Endometrium (tissue), 2 donors: ENCODE measurements around the gene PDE3B.
"Not testable (repeated sequence)": the region's sequence is repeated elsewhere in the genome, so short reads cannot be mapped to it uniquely, and the experiment has no call there.

ENCODE experiments used
- FAIRE-seq: peaks from 2 replicates; lab custom pipeline; 2012; peaks lifted over from hg19 to GRCh38; lab: Jason Lieb, UNC
- donor health status: control.
- donor health status: control.

Gene PDE3B

DNA sequence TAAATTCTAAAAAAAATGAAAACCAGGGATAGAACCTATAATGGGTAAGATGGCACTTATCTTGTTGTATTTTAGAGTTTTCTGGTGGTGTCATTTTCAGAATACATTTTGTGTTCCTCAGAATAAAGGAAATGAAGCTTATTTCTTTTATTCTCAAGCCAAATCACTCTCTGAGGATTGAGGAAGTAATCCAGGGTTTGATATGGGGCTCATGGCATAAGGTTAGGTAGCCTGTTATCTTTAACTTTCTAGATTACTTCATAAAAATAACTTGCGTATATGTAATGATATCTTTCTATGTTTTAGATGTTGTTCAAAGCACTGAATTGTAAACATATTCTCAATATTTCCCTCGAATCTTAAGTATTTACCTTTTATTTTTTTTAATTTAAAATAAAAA lies 33.5 kb downstream of the PDE3B start:
- FAIRE-seq = peak; percentile 21

- no peak for FAIRE-seq
Measured at GRCh38 chr11:14678350-14678749, 34.7 kb downstream of the PDE3B start.

GRCh38 chr11:14679662-14680061 lies 36.1 kb downstream of the PDE3B start:
- FAIRE-seq = no peak

DNA sequence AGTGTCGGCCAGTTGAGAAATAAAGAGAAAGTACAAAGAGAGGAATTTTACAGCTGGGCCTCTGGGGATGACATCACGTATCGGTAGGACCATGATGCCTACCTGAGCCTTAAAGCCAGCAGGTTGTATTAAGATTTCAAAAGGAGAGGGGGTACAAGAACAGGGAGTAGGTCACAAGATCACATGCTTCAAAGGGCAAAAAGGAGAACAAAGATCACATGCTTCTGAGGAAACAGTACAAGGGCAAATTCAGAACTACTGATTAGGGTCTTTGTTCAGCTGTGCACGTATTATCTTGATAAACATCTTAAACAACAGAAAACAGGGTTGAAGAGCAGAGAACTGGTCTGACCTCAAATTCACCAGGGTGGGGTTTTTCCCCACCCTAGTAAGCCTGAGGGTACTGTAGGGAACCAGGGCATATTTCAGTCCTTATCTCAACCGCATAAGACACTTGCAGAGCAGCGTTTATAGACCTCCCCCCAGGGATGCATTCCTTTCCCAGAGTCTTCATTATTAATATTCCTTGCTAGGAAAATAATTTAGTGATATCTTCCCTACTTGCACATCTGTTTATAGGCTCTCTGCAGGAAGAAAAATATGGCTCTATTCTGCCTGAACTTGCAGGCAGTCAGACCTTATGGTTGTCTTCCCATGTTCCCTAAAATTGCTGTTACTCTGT lies 40.8 kb downstream of the PDE3B start:
- not testable (repeated sequence) for FAIRE-seq

GRCh38 chr11:14687456-14687855 lies 43.9 kb downstream of the PDE3B start:
- FAIRE-seq = no peak

DNA sequence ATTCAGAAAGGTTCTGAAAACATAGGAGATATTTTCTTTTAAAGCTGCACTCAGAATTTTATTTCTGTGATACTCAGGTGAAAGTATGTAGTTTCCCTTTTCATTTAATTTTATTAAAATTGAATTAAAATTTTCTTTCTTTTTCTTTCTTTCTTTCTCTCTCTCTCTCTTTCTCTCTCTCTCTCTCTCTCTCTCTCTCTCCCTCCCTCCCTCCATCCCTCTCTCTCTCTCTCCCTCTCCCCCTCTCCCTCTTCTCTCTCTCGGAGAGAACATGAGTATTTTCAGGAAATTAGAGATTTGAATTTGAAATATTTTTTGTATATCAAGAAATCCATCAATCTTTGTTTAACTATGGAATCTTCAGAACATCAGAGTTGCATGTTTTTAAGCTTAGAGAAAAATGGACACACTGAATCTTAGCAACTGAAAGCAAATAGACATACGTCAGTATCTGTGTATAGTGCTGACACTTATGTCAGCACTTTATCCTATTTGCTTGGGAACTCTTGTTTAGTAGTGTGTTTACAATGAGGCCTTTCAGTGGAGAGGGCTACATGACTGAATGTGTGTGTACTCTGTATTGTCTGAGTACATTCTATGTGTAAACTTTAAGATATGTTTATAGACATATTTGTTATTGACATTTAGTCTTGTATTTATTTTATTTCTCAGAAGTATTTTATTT lies 44.5 kb downstream of the PDE3B start:
- FAIRE-seq = no peak

GRCh38 chr11:14695656-14696055 lies 52.1 kb downstream of the PDE3B start:
- FAIRE-seq = not testable (repeated sequence)

- FAIRE-seq = no peak
Measured at GRCh38 chr11:14698771-14699170, 55.2 kb downstream of the PDE3B start.

DNA sequence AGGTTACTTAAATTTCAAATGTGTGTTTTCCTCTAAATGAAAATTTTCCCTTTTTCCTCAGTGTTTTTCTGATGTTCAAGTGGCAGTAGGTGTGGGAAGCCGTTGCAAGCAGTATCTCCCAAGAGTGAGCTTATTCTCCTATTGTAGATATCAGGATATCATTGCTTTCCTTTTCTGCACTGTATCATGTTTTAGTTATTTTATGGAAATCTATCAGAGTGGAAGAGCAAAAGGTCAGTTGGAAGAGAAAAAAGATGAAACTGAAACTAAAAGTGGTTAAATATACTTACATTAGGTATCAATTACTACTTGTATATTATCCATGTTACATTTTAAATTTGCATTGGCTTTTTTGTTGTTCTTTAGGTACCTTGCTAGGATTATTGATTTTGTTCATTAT lies 57.0 kb downstream of the PDE3B start:
- FAIRE-seq = no peak

GRCh38 chr11:14702760-14703159 lies 59.2 kb downstream of the PDE3B start:
- no peak for FAIRE-seq

DNA sequence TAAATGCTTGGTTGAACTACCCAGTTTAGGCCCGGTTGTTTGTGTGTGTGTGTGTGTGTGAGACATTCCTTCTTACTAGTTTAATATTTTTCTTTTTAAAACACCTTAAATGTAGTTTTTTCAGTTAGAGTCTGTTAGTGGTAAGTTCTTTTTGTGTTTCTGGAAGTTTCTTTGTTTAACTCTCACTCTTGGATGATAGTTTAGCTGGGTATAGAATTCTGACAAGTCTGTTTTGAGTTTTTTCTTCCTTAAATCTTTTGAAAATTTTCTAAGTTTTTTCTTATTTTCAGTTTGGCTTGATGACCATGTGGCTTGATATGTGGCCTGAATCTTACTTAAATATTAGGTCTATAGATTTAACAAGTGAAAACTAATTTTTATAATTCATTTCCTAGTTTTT lies 60.1 kb downstream of the PDE3B start:
- FAIRE-seq = no peak

DNA sequence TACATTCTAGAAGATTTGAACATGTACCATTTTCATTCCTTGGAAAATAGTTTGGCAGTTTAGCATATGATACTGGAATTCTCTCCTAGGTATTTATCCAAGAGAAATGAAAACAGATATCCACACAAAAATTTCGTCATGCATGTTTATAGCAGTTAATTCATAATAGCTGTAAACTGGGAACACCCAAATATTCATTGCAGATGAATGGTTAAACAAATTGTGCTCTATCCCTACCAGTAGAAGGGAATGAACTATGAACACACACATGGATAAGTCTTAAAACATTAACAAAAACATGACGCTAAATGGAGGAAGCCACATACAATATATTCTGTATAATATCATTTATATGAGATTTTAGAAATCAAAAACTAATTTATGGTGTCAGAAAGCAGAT lies 61.5 kb downstream of the PDE3B start:
- no peak for FAIRE-seq

DNA sequence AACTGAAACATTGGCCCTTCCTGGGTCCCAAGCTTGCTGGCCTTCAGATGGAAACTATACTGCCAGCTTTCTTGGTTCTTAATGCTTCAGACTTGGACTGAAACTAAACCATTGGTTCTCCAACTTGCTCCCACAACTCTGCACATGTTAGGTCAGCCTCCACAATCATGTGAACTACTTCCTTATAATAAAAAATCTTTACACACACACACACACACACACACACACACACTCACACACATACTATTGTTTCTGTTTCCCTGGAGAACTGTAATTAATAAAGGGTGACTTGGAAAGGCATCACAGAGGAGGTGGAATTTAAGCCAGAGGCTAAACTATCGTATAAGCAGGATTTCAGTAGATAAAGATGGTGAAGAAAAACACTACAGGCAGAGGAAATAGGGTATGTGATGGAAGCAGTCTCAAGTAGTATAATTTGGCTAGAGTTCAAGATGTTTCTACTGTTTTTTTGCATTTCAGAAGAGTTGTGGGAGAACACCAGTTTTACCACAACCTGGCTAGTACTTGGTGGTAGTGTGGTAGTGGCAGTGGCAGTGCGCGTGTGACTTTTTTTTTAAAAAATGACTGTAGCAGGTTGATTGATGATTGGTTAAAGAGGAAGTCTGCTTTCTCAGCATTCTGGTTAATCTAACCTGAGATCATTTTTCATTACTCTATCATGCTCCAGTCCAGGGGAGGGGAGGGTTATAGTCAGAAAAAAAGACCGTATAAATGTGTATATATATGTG lies 70.1 kb downstream of the PDE3B start:
- FAIRE-seq = no peak

GRCh38 chr11:14715669-14716068 lies 72.1 kb downstream of the PDE3B start:
- not testable (repeated sequence) for FAIRE-seq

DNA sequence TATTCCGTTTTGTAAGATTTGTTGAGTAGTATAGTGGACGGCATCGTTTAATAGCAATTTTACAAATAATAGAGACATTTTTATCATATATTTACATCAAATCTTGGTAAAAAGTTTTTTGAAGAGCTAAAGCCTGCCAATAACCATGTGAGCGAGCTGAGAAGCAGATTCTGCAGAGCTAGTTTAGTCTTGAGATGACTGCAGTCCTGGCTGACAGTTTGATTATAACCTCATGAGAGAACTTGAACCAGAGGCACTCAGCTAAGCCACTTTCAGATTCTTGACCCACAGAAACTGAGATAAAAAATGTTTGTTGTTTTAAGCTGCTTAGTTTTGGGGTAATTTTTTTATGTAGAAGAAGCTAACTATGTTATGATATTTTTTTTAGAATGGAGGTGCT lies 78.9 kb downstream of the PDE3B start:
- no peak for FAIRE-seq

DNA sequence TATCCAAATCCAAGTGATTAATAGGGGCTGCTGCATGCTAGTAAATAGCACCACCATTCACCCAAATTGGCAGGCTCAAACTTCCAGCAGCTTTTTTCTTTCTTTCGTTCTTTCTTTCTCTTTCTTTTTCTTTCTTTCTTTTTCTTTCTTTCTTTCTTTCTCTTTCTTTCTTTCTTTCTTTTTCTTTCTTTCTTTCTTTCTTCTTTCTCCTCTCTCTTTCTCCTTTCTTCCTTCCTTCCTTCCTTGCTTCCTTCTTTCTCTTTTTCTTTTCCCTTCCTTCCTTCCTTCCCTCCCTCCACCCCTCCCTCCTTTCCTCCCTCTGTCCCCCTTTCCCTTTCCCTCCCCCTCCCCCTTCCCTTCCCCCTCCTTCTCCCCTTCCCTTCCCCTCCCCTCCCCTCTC lies 81.5 kb downstream of the PDE3B start:
- no peak for FAIRE-seq

- FAIRE-seq = no peak
Measured at GRCh38 chr11:14727215-14727614, 83.6 kb downstream of the PDE3B start.

- no peak for FAIRE-seq
Measured at GRCh38 chr11:14727746-14728145, 84.1 kb downstream of the PDE3B start.

DNA sequence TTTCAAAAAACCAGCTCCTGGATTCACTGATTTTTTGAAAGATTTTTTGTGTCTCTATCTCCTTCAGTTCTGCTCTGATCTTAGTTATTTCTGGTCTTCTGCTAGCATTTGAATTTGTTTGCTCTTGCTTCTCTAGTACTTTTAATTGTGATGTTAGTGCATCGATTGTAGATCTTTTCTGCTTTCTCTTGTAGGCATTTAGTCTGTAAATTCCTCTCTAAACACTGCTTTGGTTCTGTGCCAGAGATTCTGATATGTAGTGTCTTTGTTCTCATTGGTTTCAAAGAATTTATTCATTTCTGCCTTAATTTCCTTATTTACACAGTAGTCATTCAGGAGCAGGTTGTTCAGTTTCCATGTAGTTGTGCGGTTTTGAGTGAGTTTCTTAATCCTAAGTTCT lies 96.9 kb downstream of the PDE3B start:
- not testable (repeated sequence) for FAIRE-seq

DNA sequence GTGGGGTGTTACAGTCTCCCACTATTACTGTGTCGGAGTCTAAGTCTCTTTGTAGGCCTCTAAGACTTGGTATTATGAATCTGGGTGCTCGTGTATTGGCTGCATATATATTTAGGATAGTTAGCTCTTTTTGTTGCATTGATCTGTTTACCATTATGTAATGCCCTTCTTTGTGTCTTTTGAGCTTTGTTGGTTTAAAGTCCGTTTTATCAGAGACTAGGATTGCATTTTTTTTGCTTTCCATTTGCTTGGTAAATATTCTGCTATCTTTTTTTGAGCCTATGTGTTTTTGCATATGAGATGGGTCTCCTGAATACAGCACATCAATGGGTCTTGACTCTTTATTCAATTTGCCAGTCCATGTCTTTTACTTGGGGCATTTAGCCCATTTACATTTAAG lies 97.6 kb downstream of the PDE3B start:
- FAIRE-seq = no peak

DNA sequence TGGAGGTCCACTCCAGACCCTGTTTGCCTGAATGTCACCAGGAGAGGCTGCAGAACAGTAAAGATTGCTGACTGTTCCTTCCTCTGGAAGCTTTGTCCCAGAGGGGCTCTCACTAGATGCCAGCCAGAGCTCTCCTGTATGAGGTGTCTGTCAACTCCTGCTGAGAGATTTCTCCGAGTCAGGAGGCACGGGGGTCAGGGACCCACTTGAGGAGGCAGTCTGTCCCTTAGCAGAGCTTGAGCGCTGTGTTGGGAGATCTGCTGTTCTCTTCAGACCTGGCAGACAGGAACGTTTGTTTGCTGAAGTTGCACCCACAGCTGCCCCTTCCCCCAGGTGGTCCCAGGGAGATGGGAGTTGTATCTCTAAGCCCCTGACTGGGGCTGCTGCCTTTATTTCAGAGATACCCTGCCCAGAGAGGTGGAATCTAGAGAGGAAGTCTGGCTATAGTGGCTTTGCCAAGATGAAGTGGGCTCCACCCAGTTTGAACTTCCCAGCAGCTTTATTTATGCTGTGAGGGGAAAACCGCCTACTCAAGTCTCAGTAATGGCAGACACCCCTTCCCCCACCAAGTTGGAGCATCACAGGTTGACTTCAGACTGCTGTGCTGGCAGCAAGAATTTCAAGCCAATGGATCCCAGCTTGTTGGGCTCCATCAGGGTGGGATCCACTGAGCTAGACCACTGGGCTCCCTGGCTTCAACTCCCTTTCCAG lies 99.4 kb downstream of the PDE3B start:
- FAIRE-seq = no peak

GRCh38 chr11:14743667-14744066 lies 100.1 kb downstream of the PDE3B start:
- FAIRE-seq = not testable (repeated sequence)
